ENCODE data around the gene DCUN1D2.
A peak's percentile ranks its signal among the peaks of the same experiment; 100 is the strongest.
"Not testable (repeated sequence)": the region's sequence is repeated elsewhere in the genome, so short reads cannot be mapped to it uniquely, and the experiment has no call there.

DCUN1D2 gene

DNA sequence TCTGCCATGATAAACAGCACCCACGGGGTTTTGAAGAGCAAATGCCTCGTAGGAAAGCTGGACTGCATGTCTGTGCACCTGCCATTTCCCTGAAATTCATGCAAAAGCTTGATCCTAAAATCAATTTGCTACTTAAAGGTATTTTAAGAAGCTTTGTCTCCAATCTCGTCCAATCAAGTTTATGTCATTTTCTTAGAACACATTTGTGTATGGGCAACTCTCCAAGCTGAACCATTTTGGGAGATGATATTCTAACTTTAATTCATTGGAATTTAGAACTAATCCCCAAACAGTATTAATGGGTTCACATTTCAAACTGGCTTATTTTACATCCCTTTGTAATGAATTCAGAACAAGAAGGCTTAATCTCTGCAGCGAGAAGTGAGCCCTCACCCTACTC, 38.0 kb downstream of the DCUN1D2 start:
- Histone ChIP-seq H3K4me3 (ENCODE audit: low read depth, low read length) (peak overlapping the region; percentile 43), H3K27ac (peak overlapping the region; percentile 51), H3K9me3 (ENCODE audit: severe bottlenecking) (no peaks in the 10 kb centered on the region), H3K27me3 (ENCODE audit: insufficient read depth, low read depth, severe bottlenecking) (no peaks in the 10 kb centered on the region), H3K36me3 (peaks cover 31% of the 10 kb centered on the region)
- DNase-seq, result peak; percentile 49
- TF ChIP-seq, protein P1, sequence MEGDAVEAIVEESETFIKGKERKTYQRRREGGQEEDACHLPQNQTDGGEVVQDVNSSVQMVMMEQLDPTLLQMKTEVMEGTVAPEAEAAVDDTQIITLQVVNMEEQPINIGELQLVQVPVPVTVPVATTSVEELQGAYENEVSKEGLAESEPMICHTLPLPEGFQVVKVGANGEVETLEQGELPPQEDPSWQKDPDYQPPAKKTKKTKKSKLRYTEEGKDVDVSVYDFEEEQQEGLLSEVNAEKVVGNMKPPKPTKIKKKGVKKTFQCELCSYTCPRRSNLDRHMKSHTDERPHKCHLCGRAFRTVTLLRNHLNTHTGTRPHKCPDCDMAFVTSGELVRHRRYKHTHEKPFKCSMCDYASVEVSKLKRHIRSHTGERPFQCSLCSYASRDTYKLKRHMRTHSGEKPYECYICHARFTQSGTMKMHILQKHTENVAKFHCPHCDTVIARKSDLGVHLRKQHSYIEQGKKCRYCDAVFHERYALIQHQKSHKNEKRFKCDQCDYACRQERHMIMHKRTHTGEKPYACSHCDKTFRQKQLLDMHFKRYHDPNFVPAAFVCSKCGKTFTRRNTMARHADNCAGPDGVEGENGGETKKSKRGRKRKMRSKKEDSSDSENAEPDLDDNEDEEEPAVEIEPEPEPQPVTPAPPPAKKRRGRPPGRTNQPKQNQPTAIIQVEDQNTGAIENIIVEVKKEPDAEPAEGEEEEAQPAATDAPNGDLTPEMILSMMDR (IDR thresholded peaks at IDR 0.05; ENCODE audit: low read depth, low read length), result no peak

GRCh38 chr13:113451951-113452421, 38.5 kb downstream of the DCUN1D2 start:
- no peaks in the 10 kb centered on the region for H3K9me3 ChIP-seq (ENCODE audit: severe bottlenecking)
- no peak overlapping the region for H3K4me3 ChIP-seq (ENCODE audit: low read depth, low read length)
- no peak overlapping the region for H3K27ac ChIP-seq
- H3K36me3 ChIP-seq, result peaks cover 26% of the 10 kb centered on the region
- H3K27me3 ChIP-seq (ENCODE audit: insufficient read depth, low read depth, severe bottlenecking), result no peaks in the 10 kb centered on the region
- no peak for DNase-seq
- TF ChIP-seq, protein P1 (IDR thresholded peaks at IDR 0.05; ENCODE audit: low read depth, low read length), result no peak

GRCh38 chr13:113450861-113451620, 39.5 kb downstream of the DCUN1D2 start:
- TF ChIP-seq, protein P1 (IDR thresholded peaks at IDR 0.05; ENCODE audit: low read depth, low read length), result peak; percentile 67
- H3K27ac ChIP-seq; H3K27me3 ChIP-seq (ENCODE audit: insufficient read depth, low read depth, severe bottlenecking); H3K9me3 ChIP-seq (ENCODE audit: severe bottlenecking); H3K4me3 ChIP-seq (ENCODE audit: low read depth, low read length): not testable (repeated sequence)
- H3K36me3 ChIP-seq, result peaks cover 17% of the 10 kb centered on the region
- peak; percentile 94 for DNase-seq

DNA sequence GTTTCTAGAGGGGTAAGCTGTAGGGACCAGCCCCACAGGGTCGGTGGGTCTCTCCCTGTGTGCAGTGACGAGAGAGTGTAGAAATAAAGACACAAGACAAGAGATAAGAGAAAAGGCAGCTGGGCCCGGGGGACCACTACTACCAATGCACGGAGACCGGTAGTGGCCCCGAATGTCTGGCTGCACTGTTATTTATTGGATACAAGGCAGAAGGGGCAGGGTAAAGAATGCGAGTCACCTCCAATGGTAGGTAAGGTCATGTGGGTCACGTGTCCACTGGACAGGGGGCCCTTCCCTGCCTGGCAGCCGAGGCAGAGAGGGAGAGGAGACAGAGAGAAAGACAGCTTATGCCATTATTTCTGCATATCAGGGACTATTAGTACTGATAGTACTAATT, 40.2 kb downstream of the DCUN1D2 start:
- not testable (repeated sequence) for H3K4me3 ChIP-seq (ENCODE audit: low read depth, low read length); H3K36me3 ChIP-seq; H3K9me3 ChIP-seq (ENCODE audit: severe bottlenecking); DNase-seq; H3K27me3 ChIP-seq (ENCODE audit: insufficient read depth, low read depth, severe bottlenecking)
- peak overlapping the region; percentile 66 for H3K27ac ChIP-seq

GRCh38 chr13:113449693-113450347, 40.7 kb downstream of the DCUN1D2 start:
- H3K27ac ChIP-seq, result peak overlapping the region; percentile 66
- DNase-seq, result no peak
- no peaks in the 10 kb centered on the region for H3K9me3 ChIP-seq (ENCODE audit: severe bottlenecking)
- H3K36me3 ChIP-seq, result peaks cover 5% of the 10 kb centered on the region
- TF ChIP-seq, protein P1 (IDR thresholded peaks at IDR 0.05; ENCODE audit: low read depth, low read length), result no peak
- H3K27me3 ChIP-seq (ENCODE audit: insufficient read depth, low read depth, severe bottlenecking), result no peaks in the 10 kb centered on the region
- peak overlapping the region; percentile 85 for H3K4me3 ChIP-seq (ENCODE audit: low read depth, low read length)

GRCh38 chr13:113448885-113449692, 41.4 kb downstream of the DCUN1D2 start:
- Histone ChIP-seq H3K27ac (peak overlapping the region; percentile 88), H3K9me3 (ENCODE audit: severe bottlenecking) (no peaks in the 10 kb centered on the region), H3K27me3 (ENCODE audit: insufficient read depth, low read depth, severe bottlenecking) (no peaks in the 10 kb centered on the region), H3K4me3 (ENCODE audit: low read depth, low read length) (peak overlapping the region; percentile 85), H3K36me3 (no peaks in the 10 kb centered on the region)
- DNase-seq, result peak; percentile 99
- TF ChIP-seq, protein P1 (IDR thresholded peaks at IDR 0.05; ENCODE audit: low read depth, low read length), result no peak

Data from WERI-Rb-1 (cell line).